HepG2 (cell line): ENCODE measurements around the gene CSTF3. TPM values are rescaled to one million over a fixed set of nuclear protein-coding genes. Genes with fewer than 3 reads are reported as not detected.

Experiments
- ATF7 ChIP-seq, 2 experiments: fragments of 450-650 bp in 1 of 2; sonication (generic) in 1 of 2; formaldehyde crosslinking in 1 of 2; IDR thresholded peaks; 2 replicates each; pipeline versions ENCODE4 v1.4.0 to v1.6.1; 2016 to 2020; ENCODE audit warnings: antibody characterized with exemption in 1 of 2, mild to moderate bottlenecking in 1 of 2, missing genetic modification reagents in 1 of 2
- DNMT1 ChIP-seq: sonication (generic); formaldehyde crosslinking; IDR thresholded peaks from 2 replicates; pipeline ENCODE4 v1.5.1; 2020; ENCODE audit warnings: mild to moderate bottlenecking, missing genetic modification reagents
- ELF1 ChIP-seq: sonication (generic); formaldehyde crosslinking; IDR thresholded peaks from 2 replicates; pipeline ENCODE4 v1.4.0; 2020; ENCODE audit warnings: missing genetic modification reagents
- FOXK1 ChIP-seq: sonication (generic); formaldehyde crosslinking; IDR thresholded peaks from 2 replicates; pipeline ENCODE4 v1.4.0; 2020; ENCODE audit warnings: low read depth, missing genetic modification reagents, borderline replicate concordance
- GLI4 ChIP-seq: sonication (generic); formaldehyde crosslinking; IDR thresholded peaks from 2 replicates; pipeline ENCODE4 v1.5.1; 2020; ENCODE audit warnings: missing genetic modification reagents, mild to moderate bottlenecking, moderate library complexity, borderline replicate concordance
- IKZF1 ChIP-seq: fragments of 450-650 bp; IDR thresholded peaks from 2 replicates; pipeline ENCODE4 v1.7.1; 2016
- KAT7 ChIP-seq: IDR thresholded peaks from 2 replicates; pipeline ENCODE4 v1.6.1; 2018; ENCODE audit warnings: borderline replicate concordance, missing compliant biosample characterization
- MIXL1 ChIP-seq: IDR thresholded peaks from 2 replicates; pipeline ENCODE4 v1.6.1; 2016
- MNT ChIP-seq: fragments of 450-650 bp; IDR thresholded peaks from 2 replicates; pipeline ENCODE4 v1.6.1; 2016
- PHF8 ChIP-seq: sonication (generic); formaldehyde crosslinking; IDR thresholded peaks from 2 replicates; pipeline ENCODE4 v1.5.0; 2020; ENCODE audit warnings: missing genetic modification reagents
- PTBP1 ChIP-seq: fragments of 200-400 bp; formaldehyde crosslinking; IDR thresholded peaks from 2 replicates; pipeline ENCODE4 v1.6.1; 2018; ENCODE audit warnings: low read length, low read depth; ENCODE audit not compliant: poor library complexity, severe bottlenecking
- YY1 ChIP-seq: IDR thresholded peaks from 2 replicates; pipeline ENCODE4 v1.6.1; 2011; ENCODE audit warnings: low read length, low read depth, moderate library complexity, mild to moderate bottlenecking; ENCODE audit not compliant: insufficient read depth, insufficient replicate concordance
- ZBTB39 ChIP-seq: sonication (generic); formaldehyde crosslinking; IDR thresholded peaks from 2 replicates; pipeline ENCODE4 v1.5.0; 2020; ENCODE audit warnings: missing genetic modification reagents
- ZNF230 ChIP-seq: sonication (generic); formaldehyde crosslinking; IDR thresholded peaks from 2 replicates; pipeline ENCODE4 v1.4.0; 2020; ENCODE audit warnings: mild to moderate bottlenecking, missing genetic modification reagents
- ZNF317 ChIP-seq: sonication (generic); formaldehyde crosslinking; IDR thresholded peaks from 2 replicates; pipeline ENCODE4 v1.5.0; 2020; ENCODE audit warnings: mild to moderate bottlenecking, missing genetic modification reagents
- ZNF556 ChIP-seq: sonication (generic); formaldehyde crosslinking; IDR thresholded peaks from 2 replicates; pipeline ENCODE4 v1.4.0; 2020; ENCODE audit warnings: mild to moderate bottlenecking, missing genetic modification reagents, borderline replicate concordance
- polyA plus RNA-seq, 8 experiments: library from polyadenylated mRNA; depleted of rRNA in 3 of 8; stranded (reverse) in 7 of 8; unstranded in 1 of 8; fragments of >200 nt; fragmentation: Illumina TruSeq in 4 of 8; extraction: Trizol in 4 of 8; gene quantifications; 2 replicates each; pipeline versions ENCODE4 v1.2.1 to v1.2.3, GENCODE V29; 2011 to 2016; ENCODE audit warnings: low read depth in 4 of 8, missing spikeins in 1 of 8, mixed read lengths in 1 of 8; ENCODE audit not compliant: insufficient read depth in 1 of 8
- total RNA-seq, 5 experiments: library from RNA; depleted of rRNA; stranded (reverse); fragments of >200 nt; fragmentation: Illumina TruSeq; extraction: Trizol; gene quantifications; 2 replicates each; pipeline ENCODE4 v1.2.3, GENCODE V29; 2016; ENCODE audit warnings: low read depth in 1 of 5
- TF ChIP-seq, protein P1 (sequence below): sonication (generic); formaldehyde crosslinking; IDR thresholded peaks from 2 replicates; pipeline ENCODE4 v1.5.1; 2020; ENCODE audit warnings: missing genetic modification reagents, mild to moderate bottlenecking, borderline replicate concordance
- TF ChIP-seq, protein P2 (sequence below): sonication (generic); formaldehyde crosslinking; IDR thresholded peaks from 2 replicates; pipeline ENCODE4 v1.5.1; 2020; ENCODE audit warnings: mild to moderate bottlenecking, missing genetic modification reagents, borderline replicate concordance
- TF ChIP-seq, protein P3 (sequence below), 2 experiments: sonication (generic) in 1 of 2; formaldehyde crosslinking in 1 of 2; IDR thresholded peaks; 2 replicates each; pipeline versions ENCODE4 v1.4.0 to v1.6.1; 2018 to 2020; ENCODE audit warnings: missing genetic modification reagents in 2 of 2, borderline replicate concordance in 1 of 2, low read depth in 1 of 2, mild to moderate bottlenecking in 1 of 2, missing biosample characterization in 1 of 2
- TF ChIP-seq, protein P4 (sequence below): sonication (generic); formaldehyde crosslinking; IDR thresholded peaks from 2 replicates; pipeline ENCODE4 v1.5.0; 2020; ENCODE audit warnings: missing genetic modification reagents

The CSTF3 gene
- total and polyA plus RNA-seq, 2 of the 13 experiments (the other 11 are each of a cell fraction or from before 2014, with no cell fraction given): 21.5 to 43.6 TPM

GRCh38 chr11:33065445-33066178, 95.7 kb downstream of the CSTF3 start (continued):
- TF ChIP-seq, protein P1, sequence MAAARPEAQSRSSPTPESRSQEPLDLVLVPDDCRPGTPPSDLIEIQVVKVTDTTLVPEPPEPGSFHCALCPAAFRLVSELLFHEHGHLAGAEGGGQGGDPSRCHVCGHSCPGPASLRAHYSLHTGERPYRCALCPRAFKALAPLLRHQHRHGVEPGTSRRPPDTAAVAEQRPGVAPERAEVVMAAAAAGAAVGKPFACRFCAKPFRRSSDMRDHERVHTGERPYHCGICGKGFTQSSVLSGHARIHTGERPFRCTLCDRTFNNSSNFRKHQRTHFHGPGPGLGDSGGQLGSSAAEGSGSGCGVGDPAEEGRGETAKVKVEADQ (CRISPR knock-in tag): no peak
- no peak for TF ChIP-seq ZNF556 (CRISPR knock-in tag)
- no peak for TF ChIP-seq DNMT1 (CRISPR knock-in tag)
- no peak for TF ChIP-seq ELF1
- TF ChIP-seq MNT: no peak
- no peak for TF ChIP-seq ZNF230
- no peak for TF ChIP-seq PHF8 (CRISPR knock-in tag)
- TF ChIP-seq, protein P2, sequence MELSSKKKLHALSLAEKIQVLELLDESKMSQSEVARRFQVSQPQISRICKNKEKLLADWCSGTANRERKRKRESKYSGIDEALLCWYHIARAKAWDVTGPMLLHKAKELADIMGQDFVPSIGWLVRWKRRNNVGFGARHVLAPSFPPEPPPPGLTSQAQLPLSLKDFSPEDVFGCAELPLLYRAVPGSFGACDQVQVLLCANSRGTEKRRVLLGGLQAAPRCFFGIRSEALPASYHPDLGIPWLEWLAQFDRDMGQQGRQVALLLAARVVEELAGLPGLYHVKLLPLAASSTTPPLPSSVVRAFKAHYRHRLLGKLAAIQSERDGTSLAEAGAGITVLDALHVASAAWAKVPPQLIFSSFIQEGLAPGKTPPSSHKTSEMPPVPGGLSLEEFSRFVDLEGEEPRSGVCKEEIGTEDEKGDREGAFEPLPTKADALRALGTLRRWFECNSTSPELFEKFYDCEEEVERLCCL: no peak
- TF ChIP-seq PTBP1: no peak
- TF ChIP-seq KAT7 (CRISPR knock-in tag): no peak
- TF ChIP-seq ZBTB39 (CRISPR knock-in tag): no peak
- TF ChIP-seq, protein P3, sequence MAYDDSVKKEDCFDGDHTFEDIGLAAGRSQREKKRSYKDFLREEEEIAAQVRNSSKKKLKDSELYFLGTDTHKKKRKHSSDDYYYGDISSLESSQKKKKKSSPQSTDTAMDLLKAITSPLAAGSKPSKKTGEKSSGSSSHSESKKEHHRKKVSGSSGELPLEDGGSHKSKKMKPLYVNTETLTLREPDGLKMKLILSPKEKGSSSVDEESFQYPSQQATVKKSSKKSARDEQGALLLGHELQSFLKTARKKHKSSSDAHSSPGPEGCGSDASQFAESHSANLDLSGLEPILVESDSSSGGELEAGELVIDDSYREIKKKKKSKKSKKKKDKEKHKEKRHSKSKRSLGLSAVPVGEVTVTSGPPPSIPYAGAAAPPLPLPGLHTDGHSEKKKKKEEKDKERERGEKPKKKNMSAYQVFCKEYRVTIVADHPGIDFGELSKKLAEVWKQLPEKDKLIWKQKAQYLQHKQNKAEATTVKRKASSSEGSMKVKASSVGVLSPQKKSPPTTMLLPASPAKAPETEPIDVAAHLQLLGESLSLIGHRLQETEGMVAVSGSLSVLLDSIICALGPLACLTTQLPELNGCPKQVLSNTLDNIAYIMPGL (CRISPR knock-in tag; IDR thresholded peaks at IDR 0.05; ENCODE audit: borderline replicate concordance in 1 of 2, low read depth in 1 of 2): peak in 1 of 2 experiments; percentile 28; a peak in 1 of 4 replicates
- no peak for TF ChIP-seq ATF7 (IDR thresholded peaks at IDR 0.05)
- no peak for TF ChIP-seq ATF7 (CRISPR knock-in tag; IDR thresholded peaks at IDR 0.05)
- TF ChIP-seq FOXK1 (CRISPR knock-in tag): no peak
- no peak for TF ChIP-seq GLI4 (CRISPR knock-in tag)
- TF ChIP-seq ZNF317: no peak
- TF ChIP-seq, protein P4, sequence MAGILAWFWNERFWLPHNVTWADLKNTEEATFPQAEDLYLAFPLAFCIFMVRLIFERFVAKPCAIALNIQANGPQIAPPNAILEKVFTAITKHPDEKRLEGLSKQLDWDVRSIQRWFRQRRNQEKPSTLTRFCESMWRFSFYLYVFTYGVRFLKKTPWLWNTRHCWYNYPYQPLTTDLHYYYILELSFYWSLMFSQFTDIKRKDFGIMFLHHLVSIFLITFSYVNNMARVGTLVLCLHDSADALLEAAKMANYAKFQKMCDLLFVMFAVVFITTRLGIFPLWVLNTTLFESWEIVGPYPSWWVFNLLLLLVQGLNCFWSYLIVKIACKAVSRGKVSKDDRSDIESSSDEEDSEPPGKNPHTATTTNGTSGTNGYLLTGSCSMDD: no peak
- TF ChIP-seq YY1: peak; percentile 38
- TF ChIP-seq IKZF1: no peak
- peak; percentile 60; the same call in 1 of the 2 replicates for TF ChIP-seq MIXL1 (CRISPR knock-in tag)
